HG02642 (cell line): ENCODE measurements around the gene INHBA.

ENCODE experiments used
- ATAC-seq: cut with Tn5 transposase; IDR thresholded peaks from one replicate; pipeline ENCODE4 v1.9.1; 2021; ENCODE audit warnings: mild to moderate bottlenecking; ENCODE audit not compliant: unreplicated experiment, poor library complexity

The INHBA gene

DNA sequence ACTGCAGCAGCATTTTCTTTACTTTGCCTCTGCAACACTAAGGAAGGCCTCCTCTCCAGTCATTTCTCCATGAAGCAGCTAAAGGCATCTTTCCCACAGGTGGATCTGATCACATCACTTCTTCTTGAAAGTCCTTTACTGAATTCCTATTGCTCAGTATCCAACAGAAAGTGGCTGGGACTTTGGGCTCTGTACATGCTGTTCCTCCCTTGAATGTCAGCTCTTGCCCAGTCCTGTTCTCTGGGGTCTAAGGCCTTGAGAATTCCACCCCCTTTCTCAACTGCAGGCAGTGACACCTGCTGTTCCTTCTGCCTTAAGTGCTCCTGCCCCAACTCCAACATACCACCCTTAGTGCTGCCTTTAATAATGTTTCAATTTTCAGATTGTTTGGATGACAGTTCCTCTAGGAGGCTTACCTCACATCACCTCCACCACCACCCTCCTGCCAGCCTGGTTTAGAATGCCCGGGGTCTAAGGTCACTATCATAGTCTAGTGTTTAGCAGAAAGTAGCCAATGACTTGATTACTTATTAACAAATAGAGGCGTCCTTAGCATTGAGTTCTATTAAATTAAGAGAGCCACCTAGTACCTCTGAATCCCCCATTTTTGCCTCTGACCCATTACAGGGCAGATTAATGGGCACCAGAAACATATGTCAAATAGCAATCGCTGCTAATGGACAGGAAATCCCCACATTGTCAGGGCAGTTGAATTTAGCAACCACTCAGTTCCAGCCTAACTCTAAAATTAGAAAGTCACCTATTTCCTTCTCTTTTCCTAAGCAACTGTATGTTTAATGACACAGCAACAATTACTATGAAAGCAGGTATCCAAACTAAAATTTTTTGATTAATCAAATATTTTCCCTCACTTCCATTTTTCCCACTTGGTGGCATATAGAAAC lies 11.4 kb downstream of the INHBA start:
- ATAC-seq: no peak

DNA sequence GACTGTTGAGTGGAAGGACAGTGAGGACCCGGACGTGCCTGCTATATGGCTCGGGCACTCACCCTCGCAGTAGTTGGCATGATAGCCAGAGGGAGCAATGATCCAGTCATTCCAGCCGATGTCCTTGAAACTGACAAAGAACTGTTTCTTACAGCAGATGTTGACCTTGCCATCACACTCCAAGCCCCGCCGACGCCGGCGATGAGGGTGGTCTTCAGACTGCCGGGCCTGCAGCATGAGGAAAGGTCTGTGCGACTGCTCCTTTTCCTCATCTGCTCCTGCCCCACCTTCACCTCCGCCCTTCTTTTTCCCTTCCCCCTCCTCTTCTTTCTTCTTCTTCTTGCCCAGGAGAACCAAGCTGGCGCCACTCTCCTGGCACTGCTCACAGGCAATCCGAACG lies 13.1 kb downstream of the INHBA start:
- no peak for ATAC-seq

DNA sequence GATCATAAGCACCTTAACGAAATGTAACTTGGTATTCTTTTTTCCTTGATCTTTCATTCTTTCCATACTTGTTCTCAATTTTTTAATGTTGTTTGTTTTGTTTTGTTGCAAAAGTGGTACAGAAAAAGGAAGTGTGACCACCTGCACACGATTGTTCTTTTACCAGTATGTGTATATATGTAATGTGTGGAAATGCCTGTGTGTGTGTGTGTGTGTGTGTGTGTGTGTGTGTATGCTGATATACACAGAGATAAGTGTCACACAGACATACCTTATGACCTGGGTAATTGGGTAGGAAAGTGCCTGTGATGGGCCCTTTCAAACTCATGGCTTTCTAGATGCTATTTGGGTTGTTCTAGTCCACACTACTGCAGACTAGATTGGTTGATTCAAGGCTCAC lies 14.0 kb downstream of the INHBA start:
- ATAC-seq: no peak

DNA sequence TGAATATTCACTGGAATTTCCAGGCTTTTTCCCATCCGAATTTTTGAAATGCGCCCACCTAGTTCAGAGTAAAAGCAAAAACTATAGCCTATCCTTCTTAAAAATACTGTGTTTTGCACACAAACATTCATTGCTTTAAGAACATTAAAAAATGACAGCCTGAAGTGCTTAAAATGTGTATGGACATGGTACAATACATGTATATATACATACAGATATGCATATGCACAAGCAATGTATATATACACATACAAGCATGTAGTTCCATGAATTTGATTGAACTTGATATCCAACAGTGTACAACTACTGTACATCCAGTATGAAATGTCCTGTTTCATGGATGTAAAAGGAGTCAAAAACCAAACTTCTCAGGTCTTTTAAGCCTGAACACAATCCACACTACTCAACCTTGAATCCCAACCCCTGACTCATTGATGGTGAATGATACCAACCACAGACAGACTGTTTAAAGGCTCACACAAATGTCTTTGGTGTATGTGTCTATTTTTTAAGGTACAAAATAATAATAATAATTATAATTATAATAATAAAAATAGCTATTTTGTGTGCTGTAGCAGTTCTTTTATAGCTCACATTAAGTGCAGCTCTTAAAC lies 14.8 kb downstream of the INHBA start:
- ATAC-seq: no peak

DNA sequence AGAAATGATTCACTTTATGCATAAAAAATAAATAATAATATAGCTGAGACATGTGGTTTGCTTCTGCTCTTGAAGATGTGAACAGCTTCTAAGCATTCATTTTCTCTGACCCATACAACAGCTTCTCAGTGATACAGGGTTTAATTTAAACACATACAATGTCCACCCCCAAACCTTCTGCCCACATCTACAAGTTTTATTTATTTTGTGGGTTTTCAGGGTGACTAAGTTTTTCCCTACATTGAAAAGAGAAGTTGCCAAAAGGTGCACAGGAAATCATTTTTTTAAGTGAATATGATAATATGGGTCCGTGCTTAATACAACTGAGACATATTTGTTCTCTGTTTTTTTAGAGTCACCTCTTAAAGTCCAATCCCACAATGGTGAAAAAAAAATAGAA lies 17.2 kb downstream of the INHBA start:
- ATAC-seq: no peak

DNA sequence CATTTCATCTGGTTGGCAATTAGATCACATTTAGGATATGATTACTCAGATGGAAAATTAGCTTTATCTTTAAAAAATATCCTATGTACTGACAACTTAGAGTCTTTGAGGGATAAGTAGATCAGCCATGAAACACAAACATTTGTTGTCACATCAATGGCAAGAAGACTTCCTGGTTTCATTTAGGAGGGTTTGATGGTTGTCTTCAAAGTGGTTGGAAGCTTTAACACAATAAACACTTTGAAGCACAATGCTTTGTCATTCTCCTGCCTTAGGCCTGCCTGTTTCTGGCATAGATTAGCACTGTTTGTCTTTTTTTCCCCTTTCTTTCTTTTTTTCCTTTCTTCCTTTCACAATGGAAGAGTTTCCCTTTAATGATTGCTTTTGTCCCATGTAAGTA lies 20.5 kb downstream of the INHBA start:
- ATAC-seq: no peak

DNA sequence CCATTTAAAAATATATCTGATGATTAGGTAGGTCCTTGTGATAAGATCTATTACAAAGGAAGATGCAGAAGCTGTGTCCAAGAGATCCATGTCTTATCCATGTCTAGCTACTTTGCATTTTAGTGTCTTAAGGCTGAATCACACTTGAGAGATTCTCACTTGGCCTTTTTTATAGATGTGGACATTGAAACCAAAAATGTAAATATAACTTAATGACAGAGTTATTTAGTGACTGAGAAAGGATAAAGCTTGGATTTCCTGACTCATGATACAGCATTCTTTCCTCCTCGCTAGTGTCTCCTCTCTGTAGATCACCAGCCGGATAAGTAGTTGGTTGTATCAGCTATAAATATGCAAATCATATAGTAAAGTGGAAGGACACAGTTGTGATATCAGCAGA lies 23.3 kb downstream of the INHBA start:
- no peak for ATAC-seq

DNA sequence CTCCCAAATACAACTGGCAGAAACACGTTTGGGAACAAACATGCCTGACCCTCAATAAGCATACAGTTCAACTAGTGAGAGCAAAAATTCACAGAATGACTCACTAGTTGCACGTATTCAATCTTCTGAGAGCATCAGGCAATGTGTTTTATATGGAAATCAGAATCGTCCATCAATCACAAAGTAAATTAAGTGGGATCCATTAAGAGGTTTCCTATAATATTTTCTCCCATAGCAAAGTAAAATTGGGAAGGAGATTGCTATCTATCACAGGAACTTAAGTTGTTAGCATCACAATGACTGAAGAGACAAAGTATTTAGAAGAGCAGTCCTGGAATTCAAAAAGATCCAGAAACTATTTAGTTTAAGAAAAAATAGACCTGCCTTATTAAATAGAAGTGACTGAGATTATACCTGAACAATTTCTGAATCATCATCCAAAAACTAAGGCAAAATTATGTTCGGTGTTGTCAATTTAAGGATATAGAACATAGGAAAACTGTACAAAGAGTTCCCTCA lies 28.3 kb downstream of the INHBA start:
- ATAC-seq: no peak

DNA sequence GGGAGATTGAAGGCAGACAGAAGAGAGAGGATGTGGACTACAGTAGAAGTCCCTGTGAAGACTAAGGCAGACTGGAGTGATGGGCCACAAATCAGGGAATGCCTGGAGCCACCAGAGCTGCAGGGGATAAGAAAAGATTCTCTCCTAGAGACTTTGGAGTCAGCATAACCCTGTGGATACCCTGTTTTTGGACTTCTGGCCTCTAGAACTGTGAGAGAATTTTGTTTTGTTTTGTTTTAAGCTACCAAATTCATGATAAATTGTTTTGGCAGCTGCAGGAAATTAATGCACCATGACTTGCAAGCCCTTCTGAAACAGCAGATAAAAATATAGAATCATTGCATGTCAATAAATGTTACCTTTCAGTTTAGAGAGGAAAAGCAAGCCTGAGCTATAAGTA lies 41.3 kb downstream of the INHBA start:
- no peak for ATAC-seq

DNA sequence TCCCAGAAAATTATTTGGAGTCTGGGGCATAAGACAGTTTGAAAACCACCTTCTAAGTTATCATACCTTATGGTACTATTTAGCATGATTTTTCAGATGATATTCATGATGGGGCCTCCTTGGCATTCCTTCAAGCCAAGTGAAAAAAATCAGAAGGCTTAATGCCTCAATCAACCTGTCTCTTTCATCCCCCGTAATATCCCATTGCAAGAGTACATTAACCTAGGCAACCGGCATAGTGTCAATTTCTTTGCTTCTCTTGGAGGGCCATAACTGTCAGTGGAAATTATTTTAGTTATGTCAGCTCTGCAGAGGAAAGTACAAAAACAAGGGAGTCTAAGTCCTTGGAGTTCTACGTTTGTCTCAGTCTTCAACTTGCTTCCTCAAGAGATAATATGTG lies 43.4 kb downstream of the INHBA start:
- no peak for ATAC-seq

DNA sequence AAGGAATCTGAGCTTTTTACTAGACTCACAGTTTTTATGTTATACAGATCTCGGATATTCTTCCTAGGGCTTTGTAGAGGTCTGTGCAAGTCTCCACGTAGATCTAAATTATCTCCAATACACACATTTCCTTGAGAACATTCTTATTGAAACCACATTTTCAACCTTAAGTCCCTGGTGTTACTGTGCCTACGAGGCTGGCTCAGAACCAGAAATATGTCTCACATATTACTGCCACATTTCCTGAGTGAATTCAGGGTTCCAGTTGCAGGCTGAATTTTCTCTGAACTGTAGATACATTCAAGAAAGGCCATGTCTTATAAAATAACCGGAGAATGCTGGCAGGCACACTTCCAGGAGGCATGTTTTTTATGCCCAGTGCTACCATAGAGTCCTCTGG lies 46.5 kb downstream of the INHBA start:
- no peak for ATAC-seq

DNA sequence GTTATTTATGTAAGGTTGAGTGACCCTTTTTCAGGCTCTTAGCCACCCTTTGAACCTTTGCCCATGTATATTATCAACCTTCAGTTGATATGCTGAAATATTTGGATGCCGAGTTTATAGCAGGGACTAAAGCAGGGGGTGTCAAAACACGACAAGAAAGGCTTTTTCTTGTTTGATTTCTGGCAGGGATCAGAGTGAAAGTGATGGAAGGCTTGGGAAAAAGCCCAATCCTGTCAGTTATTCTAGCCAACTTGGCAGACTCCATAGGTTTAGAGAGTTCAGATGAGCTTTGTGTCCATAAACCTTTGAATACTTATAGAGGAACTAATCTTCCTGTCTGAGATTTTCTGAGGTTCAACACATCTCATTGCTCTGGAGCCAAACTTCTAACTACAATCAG lies 47.5 kb downstream of the INHBA start:
- no peak for ATAC-seq

DNA sequence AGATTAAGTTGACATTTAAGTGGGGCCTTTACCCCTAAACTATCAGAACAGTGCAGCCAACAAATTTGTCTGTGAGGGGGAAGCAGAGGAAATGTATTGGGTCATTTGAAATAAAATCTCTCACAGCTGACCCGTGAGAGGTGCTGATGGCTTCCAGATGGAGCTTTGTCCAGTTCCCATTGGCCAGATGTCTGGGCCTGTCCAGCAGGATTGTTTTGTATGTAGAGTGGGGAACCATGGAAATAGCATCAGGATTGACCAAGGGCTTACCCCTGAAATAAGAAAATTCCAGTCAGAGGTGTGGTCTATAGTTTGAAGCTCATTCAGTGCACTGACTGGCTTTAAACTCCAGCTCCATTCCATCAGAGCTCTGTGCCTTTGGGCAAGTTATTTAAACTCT lies 50.6 kb downstream of the INHBA start:
- ATAC-seq: no peak

DNA sequence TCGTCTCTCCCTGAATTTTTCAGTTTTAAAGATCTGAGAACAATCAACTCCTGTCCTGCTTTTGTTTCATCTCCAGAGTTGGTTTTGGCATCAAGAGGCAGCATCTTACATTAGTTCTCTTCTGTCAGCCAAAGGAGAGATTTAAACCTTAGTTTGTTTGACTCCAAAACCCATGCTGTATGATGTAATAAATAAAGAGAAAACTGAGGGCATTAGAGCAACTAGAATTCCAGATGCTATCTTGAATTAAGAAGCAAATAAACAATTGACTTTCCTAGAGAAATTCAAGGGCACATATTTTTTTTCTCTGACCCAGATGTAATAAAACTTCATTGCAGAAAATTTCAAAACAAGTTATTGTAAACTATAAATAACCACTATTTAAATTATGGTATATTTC lies 54.4 kb downstream of the INHBA start:
- ATAC-seq: no peak

DNA sequence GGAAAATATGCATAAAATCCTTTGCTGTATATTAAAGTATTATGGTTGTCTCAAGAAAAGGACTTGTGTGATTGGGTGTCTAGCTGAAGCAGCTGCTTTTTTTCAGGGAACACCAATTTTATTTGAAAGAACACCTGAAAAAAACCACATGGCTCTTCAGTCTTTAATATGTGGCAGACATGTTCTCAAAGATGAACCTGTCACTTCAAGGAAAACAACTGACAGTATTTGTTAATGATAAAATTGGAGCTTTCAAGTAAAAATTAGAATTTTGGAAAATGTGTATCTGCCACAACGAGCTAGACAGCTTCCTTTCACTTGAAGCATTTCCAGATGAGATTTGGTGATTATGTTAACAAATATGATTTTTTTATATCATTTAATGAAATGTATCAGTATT lies 59.3 kb downstream of the INHBA start:
- ATAC-seq: no peak

DNA sequence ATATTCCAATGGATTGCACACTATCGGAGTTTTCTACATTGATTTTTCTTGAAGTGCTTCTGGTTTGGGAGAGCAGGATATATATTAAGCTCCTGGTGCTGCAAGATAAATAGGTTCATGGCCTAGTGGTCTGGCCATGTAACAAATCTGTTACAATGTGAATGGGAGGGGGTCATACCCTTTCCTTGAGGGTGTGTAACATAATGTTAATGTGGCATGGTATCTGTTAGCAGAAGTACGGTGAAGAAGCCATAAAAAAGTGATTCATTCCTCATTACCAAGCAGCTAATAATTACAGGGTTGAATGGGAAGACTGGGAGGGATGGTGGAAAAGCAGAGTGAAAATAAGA lies 61.2 kb downstream of the INHBA start:
- ATAC-seq: no peak

DNA sequence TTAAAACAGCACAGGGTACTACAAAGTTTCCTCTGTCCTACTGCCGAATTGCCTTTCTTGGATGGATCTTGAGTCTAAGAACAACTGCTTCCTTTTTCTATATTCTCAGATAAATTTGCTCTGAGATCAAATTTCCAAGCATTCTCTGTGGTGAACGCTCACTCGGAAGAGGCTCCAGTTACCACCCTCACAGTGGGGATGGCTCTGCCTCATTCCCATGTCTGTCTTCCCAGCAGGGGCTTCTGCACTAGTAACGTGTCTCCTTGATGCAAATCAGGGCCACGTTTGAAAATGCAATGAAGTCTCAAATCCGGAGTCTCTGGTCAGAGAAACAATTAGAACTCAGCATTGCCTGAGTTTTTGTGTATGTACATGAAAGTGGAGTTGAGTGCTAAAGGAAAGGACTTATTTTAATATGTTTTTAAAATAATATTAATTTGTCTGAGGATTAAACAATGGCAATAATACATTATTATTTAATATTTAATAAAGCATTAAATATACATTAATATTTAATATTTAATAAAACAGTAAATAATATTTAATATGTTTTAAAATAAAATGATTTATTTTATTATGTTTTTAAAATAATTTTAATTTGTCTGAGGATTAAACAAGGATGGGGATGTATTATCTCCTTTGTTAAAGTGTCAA lies 61.8 kb downstream of the INHBA start:
- ATAC-seq: no peak

DNA sequence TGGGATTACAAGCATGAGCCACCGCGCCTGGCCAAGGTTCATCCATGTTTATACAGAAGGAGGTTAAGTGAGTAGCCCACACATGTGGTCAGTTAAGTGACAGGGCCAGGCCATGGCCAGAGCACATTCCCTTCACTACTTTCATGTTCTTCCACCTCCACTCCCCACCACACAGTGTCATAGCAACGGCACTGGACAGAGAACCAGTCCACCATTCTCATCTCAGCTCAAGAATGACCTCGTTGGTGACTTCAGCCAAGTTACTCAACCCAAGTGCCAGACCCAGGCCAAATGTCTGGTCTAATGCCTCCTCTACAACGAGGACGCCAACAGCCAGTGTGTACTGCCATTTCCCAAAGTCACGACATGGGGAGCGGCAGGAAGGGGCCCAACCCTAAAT lies 62.4 kb downstream of the INHBA start:
- ATAC-seq: no peak

DNA sequence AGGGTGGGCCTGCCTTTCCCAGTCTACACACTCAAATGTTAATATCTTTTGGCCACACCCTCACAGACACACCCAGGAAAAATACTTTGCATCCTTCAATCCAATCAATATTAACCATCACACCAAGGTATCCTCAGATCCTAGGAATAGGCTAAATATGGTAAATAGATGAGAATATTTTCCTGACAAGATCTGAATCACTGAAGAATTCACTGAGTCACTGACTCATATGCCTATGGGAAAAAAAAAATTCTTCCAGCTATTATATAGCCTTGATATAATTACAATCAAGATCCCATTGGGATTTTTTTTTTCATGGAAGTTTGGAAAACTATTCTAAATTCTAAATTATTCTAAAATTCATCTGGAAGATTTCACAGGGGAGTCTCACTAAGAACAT lies 65.8 kb downstream of the INHBA start:
- no peak for ATAC-seq
